Keratinocyte (primary cell): ENCODE results near the gene ZC2HC1B.
"Not testable (repeated sequence)": the region's sequence is repeated elsewhere in the genome, so short reads cannot be mapped to it uniquely, and the experiment has no call there.

Source experiments
- EZH2 ChIP-seq: IDR thresholded peaks from one replicate; pipeline ENCODE4 v1.6.1; 2012; ENCODE audit warnings: inconsistent platforms, mild to moderate bottlenecking, low read length, moderate library complexity
- TF ChIP-seq, protein P1 (sequence below), 3 experiments: IDR thresholded peaks in 1 of 3; conservative IDR thresholded peaks in 1 of 3; optimal IDR thresholded peaks in 1 of 3; 2 replicates in 2 of 3; 3 replicates in 1 of 3; pipeline versions ENCODE3 to v1.5.1; 2011; ENCODE audit warnings: low read length in 3 of 3, mild to moderate bottlenecking in 3 of 3, moderate library complexity in 2 of 3, control low read depth in 1 of 3, inconsistent platforms in 1 of 3; ENCODE audit not compliant: insufficient read depth in 2 of 3; ENCODE audit errors: extremely low read depth in 1 of 3

DNA sequence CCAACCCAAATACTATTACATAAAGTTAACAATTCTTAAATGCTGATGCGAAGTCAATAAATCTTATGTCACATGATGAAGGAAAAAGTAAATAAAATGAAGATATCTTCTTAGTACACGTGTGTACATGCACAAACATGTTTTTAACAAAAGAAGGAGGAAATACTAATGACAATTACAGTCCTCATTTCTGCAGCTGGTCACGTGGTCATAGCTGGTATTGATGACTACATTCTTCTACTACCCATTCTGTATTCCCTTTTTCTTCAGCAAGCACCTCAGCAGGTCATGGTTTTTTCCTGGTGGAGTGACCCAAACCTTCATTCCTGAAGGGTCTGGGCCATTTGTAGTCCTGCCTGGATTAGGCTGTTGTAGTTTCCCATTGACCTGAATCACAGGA lies 4.5 kb downstream of the ZC2HC1B start:
- not testable (repeated sequence) for TF ChIP-seq EZH2
- TF ChIP-seq, protein P1, sequence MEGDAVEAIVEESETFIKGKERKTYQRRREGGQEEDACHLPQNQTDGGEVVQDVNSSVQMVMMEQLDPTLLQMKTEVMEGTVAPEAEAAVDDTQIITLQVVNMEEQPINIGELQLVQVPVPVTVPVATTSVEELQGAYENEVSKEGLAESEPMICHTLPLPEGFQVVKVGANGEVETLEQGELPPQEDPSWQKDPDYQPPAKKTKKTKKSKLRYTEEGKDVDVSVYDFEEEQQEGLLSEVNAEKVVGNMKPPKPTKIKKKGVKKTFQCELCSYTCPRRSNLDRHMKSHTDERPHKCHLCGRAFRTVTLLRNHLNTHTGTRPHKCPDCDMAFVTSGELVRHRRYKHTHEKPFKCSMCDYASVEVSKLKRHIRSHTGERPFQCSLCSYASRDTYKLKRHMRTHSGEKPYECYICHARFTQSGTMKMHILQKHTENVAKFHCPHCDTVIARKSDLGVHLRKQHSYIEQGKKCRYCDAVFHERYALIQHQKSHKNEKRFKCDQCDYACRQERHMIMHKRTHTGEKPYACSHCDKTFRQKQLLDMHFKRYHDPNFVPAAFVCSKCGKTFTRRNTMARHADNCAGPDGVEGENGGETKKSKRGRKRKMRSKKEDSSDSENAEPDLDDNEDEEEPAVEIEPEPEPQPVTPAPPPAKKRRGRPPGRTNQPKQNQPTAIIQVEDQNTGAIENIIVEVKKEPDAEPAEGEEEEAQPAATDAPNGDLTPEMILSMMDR (optimal IDR thresholded peaks at IDR 0.05 in 1 of 3, IDR thresholded peaks at IDR 0.05 in 1 of 3, conservative IDR thresholded peaks at IDR 0.05 in 1 of 3; ENCODE audit: extremely low read depth in 1 of 3, insufficient read depth in 2 of 3, low read length in 3 of 3) = not testable (repeated sequence)
